HFFc6 (cell line): ENCODE results near the gene JUP. TPM values are rescaled to one million over a fixed set of nuclear protein-coding genes. Genes with fewer than 3 reads are reported as not detected.

Experiments
- DNase-seq: peaks from one replicate; pipeline ENCODE4 v3.0.0-alpha.2; 2018
- H3K27ac Mint-ChIP-seq: 2 replicates; pipeline ENCODE4 v1.8.0; 2020; ENCODE audit warnings: mild to moderate bottlenecking, mixed read lengths
- H3K27me3 Mint-ChIP-seq: 2 replicates; pipeline ENCODE4 v1.8.0; 2021; ENCODE audit warnings: mild to moderate bottlenecking, moderate library complexity, mixed read lengths; ENCODE audit not compliant: insufficient read depth
- H3K36me3 Mint-ChIP-seq: 2 replicates; pipeline ENCODE4 v1.8.0; 2021; ENCODE audit warnings: low read depth, mixed read lengths
- H3K4me1 Mint-ChIP-seq: 2 replicates; pipeline ENCODE4 v1.8.0; 2020; ENCODE audit warnings: low read depth, mixed read lengths
- H3K4me3 Mint-ChIP-seq: 2 replicates; pipeline ENCODE4 v1.8.0; 2020; ENCODE audit warnings: mild to moderate bottlenecking, moderate library complexity, mixed read lengths
- H3K9me3 Mint-ChIP-seq: 2 replicates; pipeline ENCODE4 v1.8.0; 2020; ENCODE audit warnings: mild to moderate bottlenecking, mixed read lengths
- total RNA-seq, 6 experiments: library from RNA; stranded (reverse); fragmentation: NEBNext Ultra II Directional; extraction: Animal tissue kit (Norgen Biotek cat#: 25700); gene quantifications; 2 replicates in 1 of 6; 3 replicates in 5 of 6; pipeline ENCODE4 v1.2.3, GENCODE V29; 2021
- TF ChIP-seq, protein P1 (sequence below): fragments of 200-600 bp; sonication (generic); IDR thresholded peaks from 2 replicates; pipeline ENCODE4 v1.5.0; 2021; ENCODE audit warnings: antibody characterized with exemption, mild to moderate bottlenecking

The JUP gene
- total RNA-seq, 6 experiments from 2014 or later, result 1.5 to 9.1 (median 1.9) TPM

DNA sequence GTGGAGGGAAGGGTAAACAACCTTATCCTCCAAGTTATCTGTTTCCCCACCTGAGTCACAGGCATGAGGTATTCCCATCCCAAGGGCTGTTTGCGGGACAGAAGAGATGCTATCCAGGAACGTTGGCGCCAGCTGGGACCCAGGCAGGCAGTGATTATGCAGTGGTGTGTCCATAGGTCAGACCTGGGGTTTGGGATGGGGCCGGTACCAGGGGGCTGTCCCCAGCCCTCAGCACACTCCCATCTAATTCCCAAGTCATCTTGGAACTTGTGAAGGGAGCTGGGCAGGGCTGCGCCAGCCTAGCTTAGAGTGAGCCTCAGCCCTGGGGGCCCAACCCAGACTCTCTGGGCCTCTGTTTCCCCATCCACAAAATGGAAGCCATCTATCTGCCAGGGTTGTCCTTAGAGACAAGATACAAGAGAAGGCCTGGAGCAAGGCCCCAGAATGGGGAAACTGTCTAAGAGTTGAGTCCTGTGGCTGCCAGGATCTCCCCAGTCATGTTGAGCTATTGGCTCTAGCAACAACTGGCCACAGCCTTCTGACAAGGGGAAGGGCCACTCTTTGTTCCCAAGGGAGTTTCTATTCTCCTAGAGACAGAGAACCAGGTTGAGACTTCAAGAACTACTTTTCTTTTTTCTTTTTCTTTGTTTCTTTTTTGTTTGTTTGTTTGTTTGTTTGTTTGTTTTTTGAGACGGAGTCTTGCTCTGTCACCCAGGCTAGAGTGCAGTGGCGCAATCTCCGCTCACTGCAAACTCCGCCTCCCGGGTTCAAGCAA is 9.8 kb upstream of the JUP start:
- Mint-ChIP-seq H3K4me3 (no peak overlapping the region), H3K36me3 (no peaks in the 10 kb centered on the region), H3K27ac (no peak overlapping the region), H3K9me3 (no peaks in the 10 kb centered on the region), H3K27me3 (peaks cover 7% of the 10 kb centered on the region; the same call in 1 of the 2 replicates), H3K4me1 (peaks cover 23% of the 10 kb centered on the region)
- no peak for DNase-seq
- TF ChIP-seq, protein P1, sequence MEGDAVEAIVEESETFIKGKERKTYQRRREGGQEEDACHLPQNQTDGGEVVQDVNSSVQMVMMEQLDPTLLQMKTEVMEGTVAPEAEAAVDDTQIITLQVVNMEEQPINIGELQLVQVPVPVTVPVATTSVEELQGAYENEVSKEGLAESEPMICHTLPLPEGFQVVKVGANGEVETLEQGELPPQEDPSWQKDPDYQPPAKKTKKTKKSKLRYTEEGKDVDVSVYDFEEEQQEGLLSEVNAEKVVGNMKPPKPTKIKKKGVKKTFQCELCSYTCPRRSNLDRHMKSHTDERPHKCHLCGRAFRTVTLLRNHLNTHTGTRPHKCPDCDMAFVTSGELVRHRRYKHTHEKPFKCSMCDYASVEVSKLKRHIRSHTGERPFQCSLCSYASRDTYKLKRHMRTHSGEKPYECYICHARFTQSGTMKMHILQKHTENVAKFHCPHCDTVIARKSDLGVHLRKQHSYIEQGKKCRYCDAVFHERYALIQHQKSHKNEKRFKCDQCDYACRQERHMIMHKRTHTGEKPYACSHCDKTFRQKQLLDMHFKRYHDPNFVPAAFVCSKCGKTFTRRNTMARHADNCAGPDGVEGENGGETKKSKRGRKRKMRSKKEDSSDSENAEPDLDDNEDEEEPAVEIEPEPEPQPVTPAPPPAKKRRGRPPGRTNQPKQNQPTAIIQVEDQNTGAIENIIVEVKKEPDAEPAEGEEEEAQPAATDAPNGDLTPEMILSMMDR, result no peak

DNA sequence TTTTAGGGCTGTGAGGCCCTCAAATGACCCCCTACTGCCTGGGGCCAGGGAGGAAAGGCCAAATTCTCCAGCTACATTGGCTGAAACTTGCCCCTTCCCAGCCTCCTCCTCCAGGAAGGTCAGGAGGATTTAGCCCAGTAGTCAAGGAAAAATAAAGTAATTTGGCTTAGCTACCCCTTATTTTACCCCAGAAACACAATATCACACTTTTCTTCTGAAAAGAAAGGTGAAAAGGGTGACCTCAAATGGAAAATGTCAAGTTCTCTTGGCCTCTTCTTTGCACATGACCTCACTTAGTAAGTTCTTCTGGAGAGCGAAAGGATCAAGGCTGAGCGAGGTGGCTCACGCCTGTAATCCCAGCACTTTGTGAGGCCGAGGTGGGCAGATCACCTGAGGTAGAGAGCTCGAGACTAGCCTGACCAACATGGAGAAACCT is 8.0 kb upstream of the JUP start:
- no peaks in the 10 kb centered on the region for H3K9me3 Mint-ChIP-seq
- TF ChIP-seq, protein P1, result no peak

DNA sequence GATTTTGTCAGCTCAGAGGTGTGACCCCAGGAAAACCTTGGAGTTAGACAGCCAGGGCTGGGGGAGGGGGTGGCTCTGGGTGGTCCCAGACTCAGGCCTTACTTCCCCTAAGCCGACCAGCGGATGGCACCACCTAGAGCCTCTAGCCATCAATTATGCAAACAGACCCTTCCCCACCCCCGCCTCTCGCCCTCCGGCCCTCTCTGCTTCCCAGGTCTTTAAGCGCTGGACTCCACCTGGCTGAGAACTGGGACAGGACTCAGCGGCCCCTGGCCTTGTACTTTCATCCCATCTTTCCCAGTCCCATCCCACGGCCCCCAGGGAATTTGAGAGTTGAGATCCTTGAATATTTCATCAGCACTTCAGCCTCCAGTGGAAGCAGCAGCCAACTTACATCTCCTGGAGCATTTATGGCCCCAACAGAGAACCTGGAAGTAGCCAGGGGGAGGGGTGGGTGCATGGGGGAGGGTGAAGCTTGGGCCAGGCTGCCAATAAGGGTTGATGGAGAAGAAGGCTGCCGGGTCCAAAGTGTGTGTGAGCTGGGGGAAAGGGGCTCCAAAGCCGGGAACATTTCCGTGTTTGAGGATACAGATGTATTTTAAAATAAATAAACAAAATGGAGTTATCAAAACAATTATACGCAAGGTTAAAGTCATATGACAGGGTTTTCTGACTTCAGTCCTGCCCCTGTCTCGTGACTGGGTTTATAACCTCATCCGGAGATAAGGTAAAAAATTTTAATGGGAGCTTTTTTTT is 7.5 kb upstream of the JUP start:
- Mint-ChIP-seq H3K27ac (no peak overlapping the region), H3K4me3 (no peak overlapping the region), H3K9me3 (no peaks in the 10 kb centered on the region)

More for the DNA sequence above, 8.0 kb upstream of the JUP start:
- Mint-ChIP-seq H3K36me3 (no peaks in the 10 kb centered on the region), H3K4me3 (no peak overlapping the region), H3K27me3 (peaks cover 11% of the 10 kb centered on the region), H3K27ac (no peak overlapping the region), H3K4me1 (peaks cover 13% of the 10 kb centered on the region)
- DNase-seq, result no peak

DNA sequence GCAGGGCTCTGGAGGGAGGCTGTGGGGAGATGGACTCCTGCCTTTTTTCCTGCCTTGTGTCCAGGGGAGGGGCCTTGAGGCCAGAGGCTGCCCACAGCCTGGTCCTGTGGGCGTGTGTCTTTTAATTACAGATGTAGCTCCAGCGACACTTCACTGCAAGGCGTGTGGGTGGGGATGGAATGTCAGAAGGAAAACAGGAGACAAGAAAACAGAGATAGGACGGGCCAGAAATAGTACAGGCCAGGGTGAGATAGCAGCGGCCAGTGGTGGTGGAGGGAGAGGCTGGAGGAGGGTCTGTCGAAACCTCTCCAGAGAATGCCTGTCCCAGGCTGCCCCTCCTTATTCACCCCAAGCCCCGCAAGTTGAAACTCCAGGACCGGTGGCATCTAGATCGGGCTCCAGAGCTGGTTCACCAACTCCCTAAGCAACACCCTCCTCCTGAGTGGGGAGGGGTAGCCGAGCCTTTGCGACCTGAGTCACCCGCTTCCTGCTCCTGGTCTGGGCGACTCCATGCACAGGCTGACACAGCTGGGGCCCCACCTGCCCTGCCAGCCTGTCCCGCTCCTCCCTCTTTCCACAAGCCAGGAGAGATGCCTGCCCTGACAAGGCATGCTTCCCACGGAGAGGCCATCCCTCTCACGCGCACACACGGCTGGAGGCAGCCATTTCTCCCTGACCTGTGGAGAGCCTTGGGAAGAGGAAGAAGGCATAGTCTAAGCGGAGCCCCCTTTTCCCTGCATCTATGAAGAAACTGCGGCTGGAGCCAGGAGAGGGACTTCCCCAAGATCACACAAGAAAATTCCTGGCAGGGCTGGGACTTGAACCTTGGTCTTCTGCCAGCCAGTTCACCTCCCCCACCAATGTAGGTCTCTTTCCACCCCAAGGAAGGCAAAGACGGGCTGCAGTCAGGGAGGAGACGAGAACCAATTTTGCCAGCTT is 6.6 kb upstream of the JUP start:
- DNase-seq, result no peak
- Mint-ChIP-seq H3K4me3 (peak overlapping the region; percentile 9; the same call in 1 of the 2 replicates), H3K4me1 (peaks cover 13% of the 10 kb centered on the region), H3K27ac (peak overlapping the region; percentile 22), H3K27me3 (peaks cover 17% of the 10 kb centered on the region), H3K36me3 (no peaks in the 10 kb centered on the region), H3K9me3 (no peaks in the 10 kb centered on the region)
- TF ChIP-seq, protein P1, result no peak

More for the DNA sequence above, 7.5 kb upstream of the JUP start:
- H3K36me3 Mint-ChIP-seq, result no peaks in the 10 kb centered on the region
- H3K4me1 Mint-ChIP-seq, result peaks cover 13% of the 10 kb centered on the region
- TF ChIP-seq, protein P1, result no peak
- H3K27me3 Mint-ChIP-seq, result peaks cover 12% of the 10 kb centered on the region
- no peak for DNase-seq

DNA sequence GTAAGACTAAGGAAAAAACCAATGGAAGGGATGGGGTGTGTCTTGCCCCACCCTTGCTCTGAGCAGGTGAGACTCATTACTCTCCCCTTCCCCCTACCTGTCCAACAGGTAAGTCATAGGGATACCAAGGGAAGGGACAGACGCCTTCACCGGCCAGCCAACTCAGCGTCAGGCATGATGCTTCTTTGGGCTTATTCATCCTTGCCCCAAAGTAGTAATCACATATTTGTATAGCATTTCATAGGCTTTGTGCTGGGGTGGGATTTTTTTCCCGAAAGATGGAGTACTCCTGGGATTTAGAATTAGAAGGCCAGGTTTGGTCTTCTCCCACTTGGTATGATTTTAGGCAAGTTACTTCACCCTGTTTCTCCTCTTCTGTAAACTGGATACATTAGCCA is 509 bp upstream of the JUP start:
- Mint-ChIP-seq H3K36me3 (no peaks in the 10 kb centered on the region), H3K27ac (no peak overlapping the region), H3K4me1 (peaks cover 13% of the 10 kb centered on the region), H3K27me3 (peaks cover 26% of the 10 kb centered on the region), H3K4me3 (peak overlapping the region; percentile 26; the same call in 1 of the 2 replicates), H3K9me3 (no peaks in the 10 kb centered on the region)
- TF ChIP-seq, protein P1, result no peak
- no peak for DNase-seq
